GM23338 (cell line): Measurements from ENCODE around the gene ATP9B. TPM values are rescaled to one million over a fixed set of nuclear protein-coding genes. Genes with fewer than 3 reads are reported as not detected.

ENCODE experiments used
- ATAC-seq: fragments of 200-7000 bp; cut with Tn5 transposase; 3 replicates; pipeline ENCODE4 v1.9.1; 2020
- DNase-seq: peaks from one replicate; pipeline ENCODE4 v3.0.0-alpha.2; 2015; ENCODE audit warnings: low spot score
- H2AFZ ChIP-seq: fragments of 200-600 bp; sonication (generic); 2 replicates; pipeline ENCODE4 v1.8.0; 2016; ENCODE audit warnings: antibody characterized with exemption, mild to moderate bottlenecking, moderate library complexity
- H3F3A ChIP-seq: fragments of 200-600 bp; sonication (generic); replicated peaks from 2 replicates; pipeline ENCODE4 v1.8.0; 2017; ENCODE audit warnings: antibody characterized with exemption, mixed run types, low read depth
- H3K27ac ChIP-seq: fragments of 200-600 bp; sonication (generic); 2 replicates; pipeline ENCODE4 v1.6.1; 2016; ENCODE audit warnings: low read depth
- H3K27me3 ChIP-seq: fragments of 200-600 bp; sonication (generic); 2 replicates; pipeline ENCODE4 v1.8.0; 2016; ENCODE audit warnings: mild to moderate bottlenecking, mixed run types, moderate library complexity; ENCODE audit not compliant: insufficient read depth
- H3K36me3 ChIP-seq: fragments of 200-600 bp; sonication (generic); 2 replicates; pipeline ENCODE4 v1.8.0; 2016; ENCODE audit warnings: mild to moderate bottlenecking; ENCODE audit not compliant: insufficient read depth
- H3K4me1 ChIP-seq: fragments of 200-600 bp; sonication (generic); 2 replicates; pipeline ENCODE4 v1.8.0; 2016; ENCODE audit warnings: mild to moderate bottlenecking, moderate library complexity; ENCODE audit not compliant: insufficient read depth
- H3K4me2 ChIP-seq: fragments of 200-600 bp; sonication (generic); 2 replicates; pipeline ENCODE4 v1.7.1; 2017; ENCODE audit warnings: mixed run types
- H3K4me3 ChIP-seq: fragments of 200-600 bp; sonication (generic); 2 replicates; pipeline ENCODE4 v1.6.1; 2016; ENCODE audit warnings: mixed run types
- H3K79me2 ChIP-seq: fragments of 200-600 bp; sonication (generic); replicated peaks from 2 replicates; pipeline ENCODE4 v1.8.0; 2017; ENCODE audit warnings: mild to moderate bottlenecking; ENCODE audit not compliant: insufficient read depth
- H3K9me2 ChIP-seq: fragments of 200-600 bp; sonication (generic); 2 replicates; pipeline ENCODE4 v1.8.0; 2017; ENCODE audit not compliant: insufficient read depth
- H4K20me1 ChIP-seq: fragments of 200-600 bp; sonication (generic); replicated peaks from 2 replicates; pipeline ENCODE4 v1.8.0; 2017; ENCODE audit warnings: mild to moderate bottlenecking; ENCODE audit not compliant: insufficient read depth
- H3K27ac Mint-ChIP-seq: 2 replicates; pipeline ENCODE4 v1.8.0; 2020; ENCODE audit warnings: inconsistent platforms, mild to moderate bottlenecking, moderate library complexity, mixed read lengths
- H3K27me3 Mint-ChIP-seq: 3 replicates; pipeline ENCODE4 v1.8.0; 2022; ENCODE audit warnings: low read depth, mild to moderate bottlenecking, moderate library complexity, mixed read lengths, inconsistent platforms; ENCODE audit not compliant: insufficient read depth, poor library complexity
- H3K36me3 Mint-ChIP-seq: 3 replicates; pipeline ENCODE4 v1.8.0; 2021; ENCODE audit warnings: low read depth, mild to moderate bottlenecking, inconsistent platforms, moderate library complexity, mixed read lengths
- H3K4me1 Mint-ChIP-seq: 3 replicates; pipeline ENCODE4 v1.8.0; 2020; ENCODE audit warnings: mild to moderate bottlenecking, inconsistent platforms, mixed read lengths
- H3K4me3 Mint-ChIP-seq: 3 replicates; pipeline ENCODE4 v1.8.0; 2021; ENCODE audit warnings: moderate library complexity, mild to moderate bottlenecking, inconsistent platforms, mixed read lengths
- H3K9me3 Mint-ChIP-seq: 3 replicates; pipeline ENCODE4 v1.8.0; 2020; ENCODE audit warnings: moderate library complexity, mild to moderate bottlenecking, inconsistent platforms, mixed read lengths
- CREB1 ChIP-seq: fragments of 250-450 bp; sonication (Bioruptor Pico); IDR thresholded peaks from 2 replicates; pipeline ENCODE4 v1.5.0; 2020; ENCODE audit warnings: low read depth, mild to moderate bottlenecking, moderate library complexity
- CTCF ChIP-seq, 2 experiments: fragments of 200-600 bp in 1 of 2; sonication (generic) in 1 of 2; conservative IDR thresholded peaks; 2 replicates each; pipeline versions ENCODE4 v1.5.1 to v1.6.1; 2016 to 2017; ENCODE audit warnings: antibody characterized with exemption in 2 of 2, low read depth in 2 of 2, mild to moderate bottlenecking in 2 of 2, moderate library complexity in 1 of 2
- ETS1 ChIP-seq: IDR thresholded peaks from 2 replicates; pipeline ENCODE4 v1.6.1; 2016; ENCODE audit warnings: antibody characterized with exemption
- EZH2 ChIP-seq: fragments of 200-600 bp; sonication (generic); IDR thresholded peaks from one replicate; pipeline ENCODE4 v1.8.0; 2017; ENCODE audit warnings: antibody characterized with exemption, mild to moderate bottlenecking, low read depth; ENCODE audit not compliant: unreplicated experiment
- EZH2phosphoT487 ChIP-seq: fragments of 200-600 bp; sonication (generic); IDR thresholded peaks from one replicate; pipeline ENCODE4 v1.8.1; 2018; ENCODE audit warnings: antibody characterized with exemption; ENCODE audit not compliant: unreplicated experiment
- JUNB ChIP-seq: IDR thresholded peaks from one replicate; pipeline ENCODE4 v1.6.1; 2016; ENCODE audit warnings: antibody characterized with exemption; ENCODE audit not compliant: unreplicated experiment
- NANOG ChIP-seq: IDR thresholded peaks from 2 replicates; pipeline ENCODE4 v1.6.1; 2016; ENCODE audit warnings: antibody characterized with exemption, borderline replicate concordance
- POLR2AphosphoS5 ChIP-seq: IDR thresholded peaks from 2 replicates; pipeline ENCODE4 v1.6.1; 2016; ENCODE audit warnings: antibody characterized with exemption, low read depth
- STAT1 ChIP-seq: IDR thresholded peaks from one replicate; pipeline ENCODE4 v1.6.1; 2016; ENCODE audit warnings: antibody characterized with exemption; ENCODE audit not compliant: unreplicated experiment
- ZNF114 ChIP-seq: fragments of 250-450 bp; sonication (Bioruptor Pico); IDR thresholded peaks from 2 replicates; pipeline ENCODE4 v1.5.0; 2020; ENCODE audit warnings: mild to moderate bottlenecking, moderate library complexity
- ZNF331 ChIP-seq: fragments of 250-450 bp; sonication (Bioruptor Pico); IDR thresholded peaks from 2 replicates; pipeline ENCODE4 v1.5.0; 2020; ENCODE audit warnings: low read depth, mild to moderate bottlenecking, moderate library complexity
- ZNF462 ChIP-seq: fragments of 250-450 bp; sonication (Bioruptor Pico); IDR thresholded peaks from 2 replicates; pipeline ENCODE4 v1.5.0; 2020; ENCODE audit warnings: mild to moderate bottlenecking, moderate library complexity
- polyA plus RNA-seq: library from polyadenylated mRNA; unstranded; fragments of >200 nt; fragmentation: Nextera tagmentation; extraction: Ambion mirVana; gene quantifications from 2 replicates; pipeline ENCODE4 v1.2.1, GENCODE V29; 2016
- total RNA-seq: library from RNA; depleted of rRNA; stranded (reverse); fragments of >200 nt; shearing (Covaris generic); gene quantifications from 2 replicates; pipeline ENCODE4 v1.2.3, GENCODE V29; 2014

ATP9B gene
- total and polyA plus RNA-seq, 2 experiments from 2014 or later: 14.2 to 25.6 TPM

- Histone ChIP-seq H3K27ac (no peak overlapping the region), H2AFZ (no peak overlapping the region), H3F3A (no peaks in the 10 kb centered on the region), H3K36me3 (no peaks in the 10 kb centered on the region), H3K9me2 (no peaks in the 10 kb centered on the region), H3K79me2 (no peaks in the 10 kb centered on the region), H3K4me1 (no peaks in the 10 kb centered on the region), H3K4me3 (no peak overlapping the region), H4K20me1 (no peaks in the 10 kb centered on the region), H3K4me2 (no peak overlapping the region), H3K27me3 (no peaks in the 10 kb centered on the region)
- peaks cover 10% of the 10 kb centered on the region for H3K4me1 Mint-ChIP-seq
- H3K27me3 Mint-ChIP-seq: peaks cover 13% of the 10 kb centered on the region
- no peak for ATAC-seq
- TF ChIP-seq JUNB (no peak), EZH2phosphoT487 (no peak), POLR2AphosphoS5 (no peak), ZNF114 (no peak), NANOG (no peak)
- no peak overlapping the region for H3K27ac Mint-ChIP-seq
- H3K4me3 Mint-ChIP-seq: no peak overlapping the region
- no peaks in the 10 kb centered on the region for H3K9me3 Mint-ChIP-seq
- peaks cover 14% of the 10 kb centered on the region; the same call in 2 of the 3 replicates for H3K36me3 Mint-ChIP-seq
- no peak for DNase-seq
These were observed 266.7 kb downstream of the ATP9B start for GRCh38 chr18:79335833-79336360.

GRCh38 chr18:79336556-79337142, 267.5 kb downstream of the ATP9B start:
- no peaks in the 10 kb centered on the region for H3K9me2 ChIP-seq
- no peak overlapping the region for H2AFZ ChIP-seq
- no peaks in the 10 kb centered on the region for H3K4me1 ChIP-seq
- H3K4me2 ChIP-seq: no peak overlapping the region
- Mint-ChIP-seq H3K36me3 (peaks cover 9% of the 10 kb centered on the region; the same call in 2 of the 3 replicates), H3K9me3 (no peaks in the 10 kb centered on the region), H3K27me3 (peaks cover 13% of the 10 kb centered on the region), H3K4me1 (peaks cover 10% of the 10 kb centered on the region), H3K27ac (no peak overlapping the region), H3K4me3 (no peak overlapping the region)
- no peaks in the 10 kb centered on the region for H3F3A ChIP-seq
- no peaks in the 10 kb centered on the region for H3K79me2 ChIP-seq
- no peaks in the 10 kb centered on the region for H3K27me3 ChIP-seq
- H3K27ac ChIP-seq: no peak overlapping the region
- no peaks in the 10 kb centered on the region for H3K36me3 ChIP-seq
- no peak overlapping the region for H3K4me3 ChIP-seq
- H4K20me1 ChIP-seq: no peaks in the 10 kb centered on the region
- ATAC-seq: no peak
- no peak for DNase-seq
- TF ChIP-seq CTCF (conservative IDR thresholded peaks at IDR 0.05; ENCODE audit: low read depth in 2 of 2) (no peak), EZH2phosphoT487 (no peak), EZH2 (no peak), ZNF331 (CRISPR knock-in tag) (no peak), ZNF462 (CRISPR knock-in tag) (no peak), ETS1 (no peak), NANOG (no peak), POLR2AphosphoS5 (no peak), STAT1 (no peak), CREB1 (CRISPR knock-in tag) (no peak), JUNB (no peak), ZNF114 (no peak)
